ENCODE results near the gene ATG2B.

ATG2B gene

DNA sequence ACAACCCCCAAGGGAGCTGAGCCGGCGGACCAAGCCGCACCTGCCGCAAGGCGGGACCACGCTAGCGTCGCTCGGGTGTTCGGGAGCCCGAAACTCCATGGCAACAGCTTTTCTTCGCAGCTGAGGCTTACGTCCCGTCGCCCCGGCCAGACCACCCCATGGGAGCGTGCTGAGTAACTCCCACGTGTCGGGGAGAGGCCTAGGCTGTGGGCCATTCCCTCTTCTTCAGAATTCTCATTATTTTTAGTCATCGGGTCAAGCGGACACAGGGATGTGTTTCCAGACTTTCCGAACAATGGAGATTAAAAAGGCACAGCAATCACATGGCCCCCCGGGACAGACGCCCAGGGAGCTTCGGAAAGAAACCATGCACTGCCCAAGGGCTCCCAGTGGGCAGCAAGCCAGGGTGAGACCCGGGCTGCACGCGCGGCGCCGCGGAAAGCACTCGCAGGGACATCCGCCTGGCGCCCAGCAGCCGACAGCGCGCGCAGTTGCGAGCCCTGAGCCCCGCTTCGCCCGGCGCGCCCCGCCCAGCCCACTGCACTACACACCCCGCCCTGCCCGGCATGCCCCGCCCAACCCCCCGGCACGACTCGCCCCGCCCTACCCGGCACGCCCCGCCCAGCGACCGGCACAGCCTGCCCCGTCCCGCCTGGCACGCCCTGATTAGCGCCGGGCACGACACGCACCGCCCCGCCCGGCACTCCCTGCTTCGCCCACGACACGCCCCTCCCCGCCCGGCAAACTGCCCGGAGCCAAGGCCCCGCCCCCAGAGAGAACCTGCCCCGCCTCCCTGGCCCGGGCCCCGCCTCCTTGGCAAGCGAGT is 28.4 kb upstream of the ATG2B start:
- Mint-ChIP-seq H3K4me1 (peaks cover 9% of the 10 kb centered on the region), H3K27ac (peak overlapping the region; percentile 84 to 92), H3K4me3 (peak overlapping the region; percentile 94 to 95), H3K27me3 (peaks cover 9% of the 10 kb centered on the region), H3K9me3 (no peaks in the 10 kb centered on the region)
- ATAC-seq (peak; percentile 95), DNase-seq (peak; percentile 99 to 100)

GRCh38 chr14:96390965-96391292 is 27.8 kb upstream of the ATG2B start:
- peaks cover 9% of the 10 kb centered on the region for H3K4me1 Mint-ChIP-seq
- no peak for DNase-seq
- H3K27ac Mint-ChIP-seq: no peak overlapping the region
- H3K27me3 Mint-ChIP-seq: peaks cover 9% of the 10 kb centered on the region
- H3K4me3 Mint-ChIP-seq: peak overlapping the region; percentile 94 to 95
- no peaks in the 10 kb centered on the region for H3K9me3 Mint-ChIP-seq
- no peak for ATAC-seq

GRCh38 chr14:96385385-96385784 is 22.2 kb upstream of the ATG2B start:
- peaks cover 6% of the 10 kb centered on the region for H3K4me1 Mint-ChIP-seq
- no peak overlapping the region for H3K27ac Mint-ChIP-seq
- H3K4me3 Mint-ChIP-seq: no peak overlapping the region

DNA sequence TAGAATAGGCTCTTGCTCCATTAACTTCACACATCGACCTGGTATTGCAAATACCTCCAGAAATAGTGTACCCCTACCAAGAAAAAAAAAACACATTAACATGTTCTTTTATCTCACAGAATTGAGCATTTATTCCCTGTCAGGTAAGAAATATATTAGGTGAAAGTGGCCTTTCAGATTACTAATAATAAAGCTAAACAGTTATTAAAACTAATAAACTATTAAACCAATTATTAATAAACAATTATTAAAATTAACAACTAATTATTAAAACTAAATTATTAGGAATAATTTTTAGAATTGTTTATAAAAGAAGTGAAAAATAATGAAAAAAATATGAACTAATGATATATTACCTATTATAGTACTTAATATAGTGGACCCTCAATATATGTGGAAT is 21.6 kb upstream of the ATG2B start:
- no peak for DNase-seq
- Mint-ChIP-seq H3K4me3 (no peak overlapping the region), H3K9me3 (no peaks in the 10 kb centered on the region), H3K27me3 (peaks cover 2% of the 10 kb centered on the region), H3K27ac (no peak overlapping the region), H3K4me1 (peaks cover 6% of the 10 kb centered on the region)
- no peak for ATAC-seq

More at GRCh38 chr14:96385385-96385784, 22.2 kb upstream of the ATG2B start:
- ATAC-seq (no peak), DNase-seq (no peak)
- Mint-ChIP-seq H3K27me3 (peaks cover 9% of the 10 kb centered on the region), H3K9me3 (no peaks in the 10 kb centered on the region)

- no peak overlapping the region for H3K4me3 Mint-ChIP-seq
- no peaks in the 10 kb centered on the region for H3K27me3 Mint-ChIP-seq
- peaks cover 6% of the 10 kb centered on the region for H3K4me1 Mint-ChIP-seq
- H3K9me3 Mint-ChIP-seq: no peaks in the 10 kb centered on the region
- no peak for ATAC-seq
- no peak overlapping the region for H3K27ac Mint-ChIP-seq
- DNase-seq: no peak
Measured at GRCh38 chr14:96384053-96384452, 20.9 kb upstream of the ATG2B start.

GRCh38 chr14:96383445-96383844 is 20.3 kb upstream of the ATG2B start:
- Mint-ChIP-seq H3K9me3 (no peaks in the 10 kb centered on the region), H3K4me3 (no peak overlapping the region), H3K27me3 (no peaks in the 10 kb centered on the region), H3K27ac (no peak overlapping the region), H3K4me1 (peaks cover 6% of the 10 kb centered on the region)
- ATAC-seq (no peak), DNase-seq (no peak)

GRCh38 chr14:96380735-96381134 is 17.6 kb upstream of the ATG2B start:
- peak overlapping the region; percentile 4 to 7 for H3K27ac Mint-ChIP-seq
- H3K27me3 Mint-ChIP-seq: no peaks in the 10 kb centered on the region
- no peaks in the 10 kb centered on the region for H3K9me3 Mint-ChIP-seq
- no peak overlapping the region for H3K4me3 Mint-ChIP-seq
- ATAC-seq (peak; percentile 49), DNase-seq (no peak)
- peaks cover 6% of the 10 kb centered on the region for H3K4me1 Mint-ChIP-seq

DNA sequence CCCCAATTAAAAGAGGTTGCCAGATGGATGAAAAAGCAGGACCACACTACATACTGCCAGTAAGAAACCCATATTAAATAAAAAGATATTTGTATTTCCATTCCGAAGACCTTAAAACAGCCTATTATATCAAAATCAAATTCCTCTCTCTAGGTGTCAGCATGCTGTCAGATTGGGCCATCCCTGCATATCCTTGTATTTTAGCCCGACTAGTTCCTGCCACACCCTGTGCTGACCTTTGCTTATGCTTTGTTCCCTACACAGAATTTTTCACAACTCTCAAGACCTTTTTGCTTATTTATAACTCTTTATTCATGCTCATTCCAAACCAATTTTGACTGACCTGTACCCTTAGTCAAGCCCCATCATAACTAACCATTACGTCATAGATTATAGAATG is 13.0 kb upstream of the ATG2B start:
- no peak for DNase-seq
- no peak overlapping the region for H3K4me3 Mint-ChIP-seq
- H3K27me3 Mint-ChIP-seq: no peaks in the 10 kb centered on the region
- peaks cover 6% of the 10 kb centered on the region for H3K4me1 Mint-ChIP-seq
- no peak for ATAC-seq
- no peak overlapping the region for H3K27ac Mint-ChIP-seq
- H3K9me3 Mint-ChIP-seq: no peaks in the 10 kb centered on the region

GRCh38 chr14:96373538-96373937 is 10.4 kb upstream of the ATG2B start:
- ATAC-seq (no peak), DNase-seq (no peak)
- Mint-ChIP-seq H3K4me3 (no peak overlapping the region), H3K9me3 (no peaks in the 10 kb centered on the region), H3K4me1 (peaks cover 10% of the 10 kb centered on the region), H3K27me3 (no peaks in the 10 kb centered on the region), H3K27ac (no peak overlapping the region)

- no peak overlapping the region for H3K27ac Mint-ChIP-seq
- ATAC-seq: no peak
- H3K4me1 Mint-ChIP-seq: peaks cover 26% of the 10 kb centered on the region
- no peaks in the 10 kb centered on the region for H3K27me3 Mint-ChIP-seq
- H3K9me3 Mint-ChIP-seq: no peaks in the 10 kb centered on the region
- no peak overlapping the region for H3K4me3 Mint-ChIP-seq
- no peak for DNase-seq
Measured at GRCh38 chr14:96370528-96370927, 7.4 kb upstream of the ATG2B start.

DNA sequence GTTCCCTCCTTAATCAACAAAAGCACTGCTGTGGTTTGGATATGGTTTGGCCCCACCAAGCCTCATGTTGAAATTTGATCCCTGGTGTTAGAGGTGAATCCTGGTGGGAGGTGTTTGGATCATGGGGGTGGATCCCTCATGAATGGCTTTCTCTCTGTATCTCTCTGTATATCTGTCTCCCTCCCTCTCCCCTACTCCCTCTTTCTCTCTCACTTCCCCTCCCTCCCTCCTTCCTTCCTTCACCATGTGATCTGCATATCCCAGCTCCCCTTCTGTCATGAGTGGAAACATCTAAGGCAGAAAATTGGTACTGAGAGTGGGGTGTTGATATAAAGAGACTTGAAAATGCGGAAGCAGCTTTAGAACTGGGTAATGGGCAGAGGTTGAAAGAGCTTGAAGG is 5.4 kb upstream of the ATG2B start:
- DNase-seq (no peak), ATAC-seq (no peak)
- Mint-ChIP-seq H3K4me3 (no peak overlapping the region), H3K9me3 (no peaks in the 10 kb centered on the region), H3K27ac (peak overlapping the region in 1 of 2 donors; percentile 67), H3K27me3 (no peaks in the 10 kb centered on the region), H3K4me1 (peaks cover 43% of the 10 kb centered on the region)

GRCh38 chr14:96364962-96365361 is 1.8 kb upstream of the ATG2B start:
- DNase-seq (no peak), ATAC-seq (no peak)
- Mint-ChIP-seq H3K4me3 (peak overlapping the region; percentile 95 to 99), H3K27me3 (no peaks in the 10 kb centered on the region), H3K9me3 (no peaks in the 10 kb centered on the region), H3K27ac (no peak overlapping the region), H3K4me1 (peaks cover 59% of the 10 kb centered on the region)

- Mint-ChIP-seq H3K27me3 (no peaks in the 10 kb centered on the region), H3K9me3 (no peaks in the 10 kb centered on the region), H3K4me1 (peaks cover 63% of the 10 kb centered on the region), H3K4me3 (peak overlapping the region; percentile 95 to 99), H3K27ac (peak overlapping the region; percentile 41 to 93)
- ATAC-seq (no peak), DNase-seq (peak in 1 of 2 donors; percentile 32)
Measured at GRCh38 chr14:96363751-96364336, 703 bp upstream of the ATG2B start.

GRCh38 chr14:96362071-96362964 is 823 bp downstream of the ATG2B start:
- Mint-ChIP-seq H3K9me3 (no peaks in the 10 kb centered on the region), H3K27ac (peak overlapping the region; percentile 97 to 99), H3K4me1 (peaks cover 60% of the 10 kb centered on the region), H3K27me3 (no peaks in the 10 kb centered on the region), H3K4me3 (peak overlapping the region; percentile 95 to 99)
- DNase-seq: peak; percentile 44 to 59
- peak; percentile 46 for ATAC-seq

DNA sequence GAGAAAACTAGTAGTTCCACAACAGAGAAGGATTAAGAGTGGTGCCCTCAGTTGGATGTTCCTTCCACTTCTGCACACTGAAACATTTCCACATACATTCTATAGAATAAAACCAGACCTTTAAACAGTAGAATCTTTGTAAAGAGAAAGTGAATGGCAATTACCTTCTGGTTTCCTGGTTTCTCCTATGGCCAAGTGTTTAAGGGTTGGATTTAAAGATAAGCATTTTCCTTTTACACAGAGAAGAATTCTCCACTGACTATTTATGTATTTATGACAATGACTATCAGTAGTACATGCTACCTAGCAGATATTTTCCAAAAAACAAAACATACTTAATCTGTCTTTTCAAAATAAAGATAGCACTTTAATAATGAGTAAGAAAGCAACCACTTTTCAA is 3.2 kb downstream of the ATG2B start:
- Mint-ChIP-seq H3K4me1 (peaks cover 59% of the 10 kb centered on the region), H3K4me3 (peak overlapping the region in 1 of 2 donors; percentile 19), H3K27me3 (no peaks in the 10 kb centered on the region), H3K27ac (no peak overlapping the region), H3K9me3 (no peaks in the 10 kb centered on the region)
- ATAC-seq (no peak), DNase-seq (no peak)

DNA sequence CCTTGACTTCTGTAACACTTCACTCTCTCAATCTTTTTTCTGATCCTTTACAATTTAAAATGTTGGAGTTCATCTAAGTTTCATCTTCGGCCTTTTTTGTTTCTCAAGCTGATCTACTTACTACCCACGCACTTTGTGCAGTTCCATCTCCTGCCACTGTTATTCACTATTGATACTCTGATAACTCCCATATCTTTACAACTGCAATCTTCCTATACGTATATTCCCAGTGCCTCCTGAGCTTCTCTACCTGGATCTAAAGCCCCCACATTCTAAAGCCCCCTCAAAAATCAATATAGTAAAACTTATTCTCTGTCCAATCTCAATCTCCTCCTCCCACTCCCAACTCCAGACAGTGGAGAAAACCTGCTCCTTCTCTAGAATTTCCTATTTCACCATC is 5.9 kb downstream of the ATG2B start:
- Mint-ChIP-seq H3K27me3 (no peaks in the 10 kb centered on the region), H3K4me1 (peaks cover 47% of the 10 kb centered on the region), H3K9me3 (no peaks in the 10 kb centered on the region), H3K4me3 (no peak overlapping the region), H3K27ac (peak overlapping the region in 1 of 2 donors; percentile 2)
- ATAC-seq: no peak
- no peak for DNase-seq

All from stimulated activated naive CD8-positive, alpha-beta T cell treated with anti-CD3 and anti-CD28 coated beads, Interleukin-15, amount 100 ng/mL, for 72 hours (primary cell).